GM23338 (cell line): ENCODE results near the gene TTC38. TPM values are rescaled to one million over a fixed set of nuclear protein-coding genes. Genes with fewer than 3 reads are reported as not detected.

Experiments used
- ATAC-seq: fragments of 200-7000 bp; cut with Tn5 transposase; 3 replicates; pipeline ENCODE4 v1.9.1; 2020
- DNase-seq: peaks from one replicate; pipeline ENCODE4 v3.0.0-alpha.2; 2015; ENCODE audit warnings: low spot score
- H2AFZ ChIP-seq: fragments of 200-600 bp; sonication (generic); 2 replicates; pipeline ENCODE4 v1.8.0; 2016; ENCODE audit warnings: antibody characterized with exemption, mild to moderate bottlenecking, moderate library complexity
- H3F3A ChIP-seq: fragments of 200-600 bp; sonication (generic); replicated peaks from 2 replicates; pipeline ENCODE4 v1.8.0; 2017; ENCODE audit warnings: antibody characterized with exemption, mixed run types, low read depth
- H3K27ac ChIP-seq: fragments of 200-600 bp; sonication (generic); 2 replicates; pipeline ENCODE4 v1.6.1; 2016; ENCODE audit warnings: low read depth
- H3K27me3 ChIP-seq: fragments of 200-600 bp; sonication (generic); 2 replicates; pipeline ENCODE4 v1.8.0; 2016; ENCODE audit warnings: mild to moderate bottlenecking, mixed run types, moderate library complexity; ENCODE audit not compliant: insufficient read depth
- H3K36me3 ChIP-seq: fragments of 200-600 bp; sonication (generic); 2 replicates; pipeline ENCODE4 v1.8.0; 2016; ENCODE audit warnings: mild to moderate bottlenecking; ENCODE audit not compliant: insufficient read depth
- H3K4me1 ChIP-seq: fragments of 200-600 bp; sonication (generic); 2 replicates; pipeline ENCODE4 v1.8.0; 2016; ENCODE audit warnings: mild to moderate bottlenecking, moderate library complexity; ENCODE audit not compliant: insufficient read depth
- H3K4me2 ChIP-seq: fragments of 200-600 bp; sonication (generic); 2 replicates; pipeline ENCODE4 v1.7.1; 2017; ENCODE audit warnings: mixed run types
- H3K4me3 ChIP-seq: fragments of 200-600 bp; sonication (generic); 2 replicates; pipeline ENCODE4 v1.6.1; 2016; ENCODE audit warnings: mixed run types
- H3K79me2 ChIP-seq: fragments of 200-600 bp; sonication (generic); replicated peaks from 2 replicates; pipeline ENCODE4 v1.8.0; 2017; ENCODE audit warnings: mild to moderate bottlenecking; ENCODE audit not compliant: insufficient read depth
- H3K9me2 ChIP-seq: fragments of 200-600 bp; sonication (generic); 2 replicates; pipeline ENCODE4 v1.8.0; 2017; ENCODE audit not compliant: insufficient read depth
- H4K20me1 ChIP-seq: fragments of 200-600 bp; sonication (generic); replicated peaks from 2 replicates; pipeline ENCODE4 v1.8.0; 2017; ENCODE audit warnings: mild to moderate bottlenecking; ENCODE audit not compliant: insufficient read depth
- H3K27ac Mint-ChIP-seq: 2 replicates; pipeline ENCODE4 v1.8.0; 2020; ENCODE audit warnings: inconsistent platforms, mild to moderate bottlenecking, moderate library complexity, mixed read lengths
- H3K27me3 Mint-ChIP-seq: 3 replicates; pipeline ENCODE4 v1.8.0; 2022; ENCODE audit warnings: low read depth, mild to moderate bottlenecking, moderate library complexity, mixed read lengths, inconsistent platforms; ENCODE audit not compliant: insufficient read depth, poor library complexity
- H3K36me3 Mint-ChIP-seq: 3 replicates; pipeline ENCODE4 v1.8.0; 2021; ENCODE audit warnings: low read depth, mild to moderate bottlenecking, inconsistent platforms, moderate library complexity, mixed read lengths
- H3K4me1 Mint-ChIP-seq: 3 replicates; pipeline ENCODE4 v1.8.0; 2020; ENCODE audit warnings: mild to moderate bottlenecking, inconsistent platforms, mixed read lengths
- H3K4me3 Mint-ChIP-seq: 3 replicates; pipeline ENCODE4 v1.8.0; 2021; ENCODE audit warnings: moderate library complexity, mild to moderate bottlenecking, inconsistent platforms, mixed read lengths
- H3K9me3 Mint-ChIP-seq: 3 replicates; pipeline ENCODE4 v1.8.0; 2020; ENCODE audit warnings: moderate library complexity, mild to moderate bottlenecking, inconsistent platforms, mixed read lengths
- CREB1 ChIP-seq: fragments of 250-450 bp; sonication (Bioruptor Pico); IDR thresholded peaks from 2 replicates; pipeline ENCODE4 v1.5.0; 2020; ENCODE audit warnings: low read depth, mild to moderate bottlenecking, moderate library complexity
- EZH2 ChIP-seq: fragments of 200-600 bp; sonication (generic); IDR thresholded peaks from one replicate; pipeline ENCODE4 v1.8.0; 2017; ENCODE audit warnings: antibody characterized with exemption, mild to moderate bottlenecking, low read depth; ENCODE audit not compliant: unreplicated experiment
- EZH2phosphoT487 ChIP-seq: fragments of 200-600 bp; sonication (generic); IDR thresholded peaks from one replicate; pipeline ENCODE4 v1.8.1; 2018; ENCODE audit warnings: antibody characterized with exemption; ENCODE audit not compliant: unreplicated experiment
- JUNB ChIP-seq: IDR thresholded peaks from one replicate; pipeline ENCODE4 v1.6.1; 2016; ENCODE audit warnings: antibody characterized with exemption; ENCODE audit not compliant: unreplicated experiment
- NANOG ChIP-seq: IDR thresholded peaks from 2 replicates; pipeline ENCODE4 v1.6.1; 2016; ENCODE audit warnings: antibody characterized with exemption, borderline replicate concordance
- POLR2AphosphoS5 ChIP-seq: IDR thresholded peaks from 2 replicates; pipeline ENCODE4 v1.6.1; 2016; ENCODE audit warnings: antibody characterized with exemption, low read depth
- STAT1 ChIP-seq: IDR thresholded peaks from one replicate; pipeline ENCODE4 v1.6.1; 2016; ENCODE audit warnings: antibody characterized with exemption; ENCODE audit not compliant: unreplicated experiment
- ZNF114 ChIP-seq: fragments of 250-450 bp; sonication (Bioruptor Pico); IDR thresholded peaks from 2 replicates; pipeline ENCODE4 v1.5.0; 2020; ENCODE audit warnings: mild to moderate bottlenecking, moderate library complexity
- ZNF331 ChIP-seq: fragments of 250-450 bp; sonication (Bioruptor Pico); IDR thresholded peaks from 2 replicates; pipeline ENCODE4 v1.5.0; 2020; ENCODE audit warnings: low read depth, mild to moderate bottlenecking, moderate library complexity
- polyA plus RNA-seq: library from polyadenylated mRNA; unstranded; fragments of >200 nt; fragmentation: Nextera tagmentation; extraction: Ambion mirVana; gene quantifications from 2 replicates; pipeline ENCODE4 v1.2.1, GENCODE V29; 2016
- total RNA-seq: library from RNA; depleted of rRNA; stranded (reverse); fragments of >200 nt; shearing (Covaris generic); gene quantifications from 2 replicates; pipeline ENCODE4 v1.2.3, GENCODE V29; 2014
- TF ChIP-seq, protein P1 (sequence below): IDR thresholded peaks from one replicate; pipeline ENCODE4 v1.6.1; 2018; ENCODE audit warnings: antibody characterized with exemption; ENCODE audit not compliant: unreplicated experiment
- TF ChIP-seq, protein P2 (sequence below): IDR thresholded peaks from 2 replicates; pipeline ENCODE4 v1.6.1; 2016; ENCODE audit warnings: antibody characterized with exemption
- TF ChIP-seq, protein P3 (sequence below): fragments of 250-450 bp; sonication (Bioruptor Pico); IDR thresholded peaks from 2 replicates; pipeline ENCODE4 v1.5.0; 2020; ENCODE audit warnings: mild to moderate bottlenecking, moderate library complexity
- TF ChIP-seq, protein P4 (sequence below), 2 experiments: fragments of 200-600 bp in 1 of 2; sonication (generic) in 1 of 2; conservative IDR thresholded peaks; 2 replicates each; pipeline versions ENCODE4 v1.5.1 to v1.6.1; 2016 to 2017; ENCODE audit warnings: antibody characterized with exemption in 2 of 2, low read depth in 2 of 2, mild to moderate bottlenecking in 2 of 2, moderate library complexity in 1 of 2

Gene TTC38
- total and polyA plus RNA-seq, 2 experiments from 2014 or later, result 11.8 to 46.6 TPM

DNA sequence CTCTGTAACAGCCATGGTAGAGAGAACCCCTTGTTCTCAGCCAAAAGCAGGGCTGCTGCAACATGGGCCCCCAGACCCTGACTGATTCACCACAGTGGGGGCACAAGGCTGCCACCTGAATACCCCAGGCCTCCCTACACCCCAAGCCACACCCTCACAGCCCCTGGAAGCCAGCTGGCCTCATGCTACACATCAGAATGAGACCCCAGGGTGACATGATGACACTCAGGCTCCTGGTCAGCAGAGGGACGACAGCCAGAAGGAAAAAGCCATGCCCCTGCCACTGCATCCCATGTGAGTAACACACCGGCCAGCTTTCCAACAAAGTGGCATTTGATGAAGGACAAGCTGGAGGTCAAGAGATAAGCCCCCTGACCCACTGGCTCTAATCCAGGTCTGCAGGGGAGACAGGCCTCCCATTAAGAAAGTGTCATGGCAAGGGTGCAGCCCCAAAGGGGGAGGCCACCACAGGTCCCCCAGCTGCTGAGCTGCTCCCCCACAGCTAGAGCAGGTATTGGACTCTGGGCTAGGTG lies 20.3 kb upstream of the TTC38 start:
- Histone ChIP-seq H3K36me3 (no peaks in the 10 kb centered on the region), H3K9me2 (no peaks in the 10 kb centered on the region), H4K20me1 (no peaks in the 10 kb centered on the region), H3K4me2 (no peak overlapping the region), H3K27me3 (peaks cover 10% of the 10 kb centered on the region), H3K79me2 (no peaks in the 10 kb centered on the region), H3F3A (no peaks in the 10 kb centered on the region), H3K27ac (no peak overlapping the region), H3K4me3 (no peak overlapping the region), H3K4me1 (peaks cover 6% of the 10 kb centered on the region), H2AFZ (no peak overlapping the region)
- Mint-ChIP-seq H3K36me3 (peaks cover 2% of the 10 kb centered on the region; the same call in 1 of the 3 replicates), H3K27me3 (peaks cover 13% of the 10 kb centered on the region), H3K4me3 (no peak overlapping the region), H3K9me3 (no peaks in the 10 kb centered on the region), H3K27ac (no peak overlapping the region), H3K4me1 (peaks cover 14% of the 10 kb centered on the region)
- ATAC-seq (no peak), DNase-seq (no peak)
- TF ChIP-seq POLR2AphosphoS5, result no peak
- TF ChIP-seq CREB1 (CRISPR knock-in tag), result no peak
- TF ChIP-seq, protein P1, sequence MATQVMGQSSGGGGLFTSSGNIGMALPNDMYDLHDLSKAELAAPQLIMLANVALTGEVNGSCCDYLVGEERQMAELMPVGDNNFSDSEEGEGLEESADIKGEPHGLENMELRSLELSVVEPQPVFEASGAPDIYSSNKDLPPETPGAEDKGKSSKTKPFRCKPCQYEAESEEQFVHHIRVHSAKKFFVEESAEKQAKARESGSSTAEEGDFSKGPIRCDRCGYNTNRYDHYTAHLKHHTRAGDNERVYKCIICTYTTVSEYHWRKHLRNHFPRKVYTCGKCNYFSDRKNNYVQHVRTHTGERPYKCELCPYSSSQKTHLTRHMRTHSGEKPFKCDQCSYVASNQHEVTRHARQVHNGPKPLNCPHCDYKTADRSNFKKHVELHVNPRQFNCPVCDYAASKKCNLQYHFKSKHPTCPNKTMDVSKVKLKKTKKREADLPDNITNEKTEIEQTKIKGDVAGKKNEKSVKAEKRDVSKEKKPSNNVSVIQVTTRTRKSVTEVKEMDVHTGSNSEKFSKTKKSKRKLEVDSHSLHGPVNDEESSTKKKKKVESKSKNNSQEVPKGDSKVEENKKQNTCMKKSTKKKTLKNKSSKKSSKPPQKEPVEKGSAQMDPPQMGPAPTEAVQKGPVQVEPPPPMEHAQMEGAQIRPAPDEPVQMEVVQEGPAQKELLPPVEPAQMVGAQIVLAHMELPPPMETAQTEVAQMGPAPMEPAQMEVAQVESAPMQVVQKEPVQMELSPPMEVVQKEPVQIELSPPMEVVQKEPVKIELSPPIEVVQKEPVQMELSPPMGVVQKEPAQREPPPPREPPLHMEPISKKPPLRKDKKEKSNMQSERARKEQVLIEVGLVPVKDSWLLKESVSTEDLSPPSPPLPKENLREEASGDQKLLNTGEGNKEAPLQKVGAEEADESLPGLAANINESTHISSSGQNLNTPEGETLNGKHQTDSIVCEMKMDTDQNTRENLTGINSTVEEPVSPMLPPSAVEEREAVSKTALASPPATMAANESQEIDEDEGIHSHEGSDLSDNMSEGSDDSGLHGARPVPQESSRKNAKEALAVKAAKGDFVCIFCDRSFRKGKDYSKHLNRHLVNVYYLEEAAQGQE, result no peak
- TF ChIP-seq, protein P2, sequence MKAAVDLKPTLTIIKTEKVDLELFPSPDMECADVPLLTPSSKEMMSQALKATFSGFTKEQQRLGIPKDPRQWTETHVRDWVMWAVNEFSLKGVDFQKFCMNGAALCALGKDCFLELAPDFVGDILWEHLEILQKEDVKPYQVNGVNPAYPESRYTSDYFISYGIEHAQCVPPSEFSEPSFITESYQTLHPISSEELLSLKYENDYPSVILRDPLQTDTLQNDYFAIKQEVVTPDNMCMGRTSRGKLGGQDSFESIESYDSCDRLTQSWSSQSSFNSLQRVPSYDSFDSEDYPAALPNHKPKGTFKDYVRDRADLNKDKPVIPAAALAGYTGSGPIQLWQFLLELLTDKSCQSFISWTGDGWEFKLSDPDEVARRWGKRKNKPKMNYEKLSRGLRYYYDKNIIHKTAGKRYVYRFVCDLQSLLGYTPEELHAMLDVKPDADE, result no peak
- TF ChIP-seq EZH2phosphoT487, result no peak
- TF ChIP-seq, protein P3, sequence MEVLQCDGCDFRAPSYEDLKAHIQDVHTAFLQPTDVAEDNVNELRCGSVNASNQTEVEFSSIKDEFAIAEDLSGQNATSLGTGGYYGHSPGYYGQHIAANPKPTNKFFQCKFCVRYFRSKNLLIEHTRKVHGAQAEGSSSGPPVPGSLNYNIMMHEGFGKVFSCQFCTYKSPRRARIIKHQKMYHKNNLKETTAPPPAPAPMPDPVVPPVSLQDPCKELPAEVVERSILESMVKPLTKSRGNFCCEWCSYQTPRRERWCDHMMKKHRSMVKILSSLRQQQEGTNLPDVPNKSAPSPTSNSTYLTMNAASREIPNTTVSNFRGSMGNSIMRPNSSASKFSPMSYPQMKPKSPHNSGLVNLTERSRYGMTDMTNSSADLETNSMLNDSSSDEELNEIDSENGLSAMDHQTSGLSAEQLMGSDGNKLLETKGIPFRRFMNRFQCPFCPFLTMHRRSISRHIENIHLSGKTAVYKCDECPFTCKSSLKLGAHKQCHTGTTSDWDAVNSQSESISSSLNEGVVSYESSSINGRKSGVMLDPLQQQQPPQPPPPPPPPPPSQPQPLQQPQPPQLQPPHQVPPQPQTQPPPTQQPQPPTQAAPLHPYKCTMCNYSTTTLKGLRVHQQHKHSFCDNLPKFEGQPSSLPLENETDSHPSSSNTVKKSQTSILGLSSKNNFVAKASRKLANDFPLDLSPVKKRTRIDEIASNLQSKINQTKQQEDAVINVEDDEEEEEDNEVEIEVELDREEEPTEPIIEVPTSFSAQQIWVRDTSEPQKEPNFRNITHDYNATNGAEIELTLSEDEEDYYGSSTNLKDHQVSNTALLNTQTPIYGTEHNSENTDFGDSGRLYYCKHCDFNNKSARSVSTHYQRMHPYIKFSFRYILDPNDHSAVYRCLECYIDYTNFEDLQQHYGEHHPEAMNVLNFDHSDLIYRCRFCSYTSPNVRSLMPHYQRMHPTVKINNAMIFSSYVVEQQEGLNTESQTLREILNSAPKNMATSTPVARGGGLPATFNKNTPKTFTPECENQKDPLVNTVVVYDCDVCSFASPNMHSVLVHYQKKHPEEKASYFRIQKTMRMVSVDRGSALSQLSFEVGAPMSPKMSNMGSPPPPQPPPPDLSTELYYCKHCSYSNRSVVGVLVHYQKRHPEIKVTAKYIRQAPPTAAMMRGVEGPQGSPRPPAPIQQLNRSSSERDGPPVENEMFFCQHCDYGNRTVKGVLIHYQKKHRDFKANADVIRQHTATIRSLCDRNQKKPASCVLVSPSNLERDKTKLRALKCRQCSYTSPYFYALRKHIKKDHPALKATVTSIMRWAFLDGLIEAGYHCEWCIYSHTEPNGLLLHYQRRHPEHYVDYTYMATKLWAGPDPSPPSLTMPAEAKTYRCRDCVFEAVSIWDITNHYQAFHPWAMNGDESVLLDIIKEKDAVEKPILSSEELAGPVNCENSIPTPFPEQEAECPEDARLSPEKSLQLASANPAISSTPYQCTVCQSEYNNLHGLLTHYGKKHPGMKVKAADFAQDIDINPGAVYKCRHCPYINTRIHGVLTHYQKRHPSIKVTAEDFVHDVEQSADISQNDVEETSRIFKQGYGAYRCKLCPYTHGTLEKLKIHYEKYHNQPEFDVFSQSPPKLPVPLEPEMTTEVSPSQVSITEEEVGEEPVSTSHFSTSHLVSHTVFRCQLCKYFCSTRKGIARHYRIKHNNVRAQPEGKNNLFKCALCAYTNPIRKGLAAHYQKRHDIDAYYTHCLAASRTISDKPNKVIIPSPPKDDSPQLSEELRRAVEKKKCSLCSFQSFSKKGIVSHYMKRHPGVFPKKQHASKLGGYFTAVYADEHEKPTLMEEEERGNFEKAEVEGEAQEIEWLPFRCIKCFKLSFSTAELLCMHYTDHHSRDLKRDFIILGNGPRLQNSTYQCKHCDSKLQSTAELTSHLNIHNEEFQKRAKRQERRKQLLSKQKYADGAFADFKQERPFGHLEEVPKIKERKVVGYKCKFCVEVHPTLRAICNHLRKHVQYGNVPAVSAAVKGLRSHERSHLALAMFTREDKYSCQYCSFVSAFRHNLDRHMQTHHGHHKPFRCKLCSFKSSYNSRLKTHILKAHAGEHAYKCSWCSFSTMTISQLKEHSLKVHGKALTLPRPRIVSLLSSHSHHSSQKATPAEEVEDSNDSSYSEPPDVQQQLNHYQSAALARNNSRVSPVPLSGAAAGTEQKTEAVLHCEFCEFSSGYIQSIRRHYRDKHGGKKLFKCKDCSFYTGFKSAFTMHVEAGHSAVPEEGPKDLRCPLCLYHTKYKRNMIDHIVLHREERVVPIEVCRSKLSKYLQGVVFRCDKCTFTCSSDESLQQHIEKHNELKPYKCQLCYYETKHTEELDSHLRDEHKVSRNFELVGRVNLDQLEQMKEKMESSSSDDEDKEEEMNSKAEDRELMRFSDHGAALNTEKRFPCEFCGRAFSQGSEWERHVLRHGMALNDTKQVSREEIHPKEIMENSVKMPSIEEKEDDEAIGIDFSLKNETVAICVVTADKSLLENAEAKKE (CRISPR knock-in tag), result no peak
- TF ChIP-seq STAT1, result no peak
- TF ChIP-seq JUNB, result no peak
- TF ChIP-seq, protein P4, sequence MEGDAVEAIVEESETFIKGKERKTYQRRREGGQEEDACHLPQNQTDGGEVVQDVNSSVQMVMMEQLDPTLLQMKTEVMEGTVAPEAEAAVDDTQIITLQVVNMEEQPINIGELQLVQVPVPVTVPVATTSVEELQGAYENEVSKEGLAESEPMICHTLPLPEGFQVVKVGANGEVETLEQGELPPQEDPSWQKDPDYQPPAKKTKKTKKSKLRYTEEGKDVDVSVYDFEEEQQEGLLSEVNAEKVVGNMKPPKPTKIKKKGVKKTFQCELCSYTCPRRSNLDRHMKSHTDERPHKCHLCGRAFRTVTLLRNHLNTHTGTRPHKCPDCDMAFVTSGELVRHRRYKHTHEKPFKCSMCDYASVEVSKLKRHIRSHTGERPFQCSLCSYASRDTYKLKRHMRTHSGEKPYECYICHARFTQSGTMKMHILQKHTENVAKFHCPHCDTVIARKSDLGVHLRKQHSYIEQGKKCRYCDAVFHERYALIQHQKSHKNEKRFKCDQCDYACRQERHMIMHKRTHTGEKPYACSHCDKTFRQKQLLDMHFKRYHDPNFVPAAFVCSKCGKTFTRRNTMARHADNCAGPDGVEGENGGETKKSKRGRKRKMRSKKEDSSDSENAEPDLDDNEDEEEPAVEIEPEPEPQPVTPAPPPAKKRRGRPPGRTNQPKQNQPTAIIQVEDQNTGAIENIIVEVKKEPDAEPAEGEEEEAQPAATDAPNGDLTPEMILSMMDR (conservative IDR thresholded peaks at IDR 0.05; ENCODE audit: low read depth in 2 of 2), result no peak
- no peak for TF ChIP-seq EZH2
- TF ChIP-seq ZNF331, result no peak
- TF ChIP-seq NANOG, result no peak
- no peak for TF ChIP-seq ZNF114 (CRISPR knock-in tag)
